Activated naive CD8-positive, alpha-beta T cell treated with anti-CD3 and anti-CD28 coated beads, Interleukin-2, amount 50 U/mL, for 16 hours (primary cell): ENCODE data around the gene NFATC4.

Experiments
- DNase-seq: peaks from one replicate; pipeline ENCODE4 v3.0.0-alpha.2; 2020; ENCODE audit warnings: low read depth, low spot score

The NFATC4 gene

GRCh38 chr14:24409192-24409591 is 41.2 kb downstream of the NFATC4 start:
- no peak for DNase-seq

GRCh38 chr14:24409956-24410355 is 42.0 kb downstream of the NFATC4 start:
- no peak for DNase-seq

- DNase-seq = no peak
Observed at GRCh38 chr14:24411443-24412389, 43.7 kb downstream of the NFATC4 start.

GRCh38 chr14:24414077-24414476 is 46.1 kb downstream of the NFATC4 start:
- no peak for DNase-seq

- no peak for DNase-seq
Observed at GRCh38 chr14:24414732-24415420, 46.9 kb downstream of the NFATC4 start.

- no peak for DNase-seq
Observed at GRCh38 chr14:24415421-24416253, 47.7 kb downstream of the NFATC4 start.

GRCh38 chr14:24416254-24416931 is 48.4 kb downstream of the NFATC4 start:
- no peak for DNase-seq

GRCh38 chr14:24416932-24417619 is 49.1 kb downstream of the NFATC4 start:
- no peak for DNase-seq

GRCh38 chr14:24417832-24418491 is 50.0 kb downstream of the NFATC4 start:
- no peak for DNase-seq

GRCh38 chr14:24418492-24418873 is 50.5 kb downstream of the NFATC4 start:
- DNase-seq = no peak

- DNase-seq = no peak
Observed at GRCh38 chr14:24422261-24422660, 54.3 kb downstream of the NFATC4 start.

GRCh38 chr14:24422694-24423601 is 55.0 kb downstream of the NFATC4 start:
- DNase-seq = no peak

- DNase-seq = no peak
Observed at GRCh38 chr14:24425704-24426103, 57.7 kb downstream of the NFATC4 start.

GRCh38 chr14:24426150-24426911 is 58.3 kb downstream of the NFATC4 start:
- DNase-seq = no peak

GRCh38 chr14:24426912-24427536 is 59.0 kb downstream of the NFATC4 start:
- no peak for DNase-seq

- no peak for DNase-seq
Observed at GRCh38 chr14:24427537-24428508, 59.8 kb downstream of the NFATC4 start.
